OCI-LY1 (cell line): ENCODE measurements around the gene MTARC1.

Experiments used
- H2AFZ ChIP-seq: fragments of 200-600 bp; sonication (generic), shearing (Covaris generic); 2 replicates; pipeline ENCODE4 v1.6.0; 2014; ENCODE audit warnings: antibody characterized with exemption, mild to moderate bottlenecking, low read length
- H3F3A ChIP-seq: fragments of 200-600 bp; sonication (generic), shearing (Covaris generic); 2 replicates; pipeline ENCODE4 v1.6.0; 2014; ENCODE audit warnings: mild to moderate bottlenecking, antibody characterized with exemption, low read length, moderate library complexity; ENCODE audit not compliant: insufficient read depth
- H3K27ac ChIP-seq: fragments of 200-600 bp; sonication (generic); 2 replicates; pipeline ENCODE4 v1.5.1; 2014; ENCODE audit warnings: low read length, mixed run types, mild to moderate bottlenecking, low read depth; ENCODE audit not compliant: poor library complexity, severe bottlenecking
- H3K27me3 ChIP-seq: fragments of 200-600 bp; sonication (generic); 2 replicates; pipeline ENCODE4 v1.6.0; 2014; ENCODE audit warnings: antibody characterized with exemption, mild to moderate bottlenecking, low read length, moderate library complexity; ENCODE audit not compliant: insufficient read depth
- H3K36me3 ChIP-seq: fragments of 200-600 bp; sonication (generic); 2 replicates; pipeline ENCODE4 v1.6.1; 2014; ENCODE audit warnings: mild to moderate bottlenecking, antibody characterized with exemption, low read length, moderate library complexity, mixed read lengths; ENCODE audit not compliant: insufficient read depth
- H3K4me1 ChIP-seq: fragments of 200-600 bp; sonication (generic); 2 replicates; pipeline ENCODE4 v1.5.1; 2014; ENCODE audit warnings: mild to moderate bottlenecking, low read length, moderate library complexity; ENCODE audit not compliant: insufficient read depth, severe bottlenecking
- H3K4me2 ChIP-seq: fragments of 200-600 bp; sonication (generic), shearing (Covaris generic); 2 replicates; pipeline ENCODE4 v1.6.1; 2014; ENCODE audit warnings: low read length
- H3K4me3 ChIP-seq: fragments of 200-600 bp; sonication (generic); 2 replicates; pipeline ENCODE4 v1.5.1; 2014; ENCODE audit warnings: low read length, low read depth, mild to moderate bottlenecking, mixed read lengths; ENCODE audit not compliant: poor library complexity, severe bottlenecking
- H3K79me2 ChIP-seq: fragments of 200-600 bp; shearing (Covaris generic); 2 replicates; pipeline ENCODE4 v1.6.1; 2016; ENCODE audit warnings: mixed run types, low read length, mixed read lengths; ENCODE audit not compliant: insufficient read depth
- H3K9ac ChIP-seq: fragments of 200-600 bp; sonication (generic), shearing (Covaris generic); 2 replicates; pipeline ENCODE4 v1.6.1; 2014; ENCODE audit warnings: mild to moderate bottlenecking, low read length, mixed read lengths
- H3K9me2 ChIP-seq: fragments of 200-600 bp; sonication (generic), shearing (Covaris generic); 2 replicates; pipeline ENCODE4 v1.6.1; 2014; ENCODE audit warnings: low read depth, mild to moderate bottlenecking, low read length, mixed read lengths
- H3K9me3 ChIP-seq: fragments of 200-600 bp; shearing (Covaris generic); 2 replicates; pipeline ENCODE4 v1.6.1; 2014; ENCODE audit warnings: low read length, mixed read lengths
- H4K20me1 ChIP-seq: fragments of 200-600 bp; sonication (generic), shearing (Covaris generic); 2 replicates; pipeline ENCODE4 v1.6.0; 2016; ENCODE audit warnings: mild to moderate bottlenecking, low read length; ENCODE audit not compliant: insufficient read depth
- CTCF ChIP-seq: fragments of 200-600 bp; sonication (generic), shearing (Covaris generic); IDR thresholded peaks from 2 replicates; pipeline ENCODE4 v1.5.1; 2017; ENCODE audit warnings: mild to moderate bottlenecking, antibody characterized with exemption, low read length, moderate library complexity, mixed read lengths
- EZH2 ChIP-seq: fragments of 200-600 bp; sonication (generic), shearing (Covaris generic); IDR thresholded peaks from 2 replicates; pipeline ENCODE4 v1.8.0; 2017; ENCODE audit warnings: borderline replicate concordance, mixed run types, mild to moderate bottlenecking, antibody characterized with exemption, low read length, moderate library complexity, mixed read lengths

Gene MTARC1

GRCh38 chr1:220748089-220748934, 38.4 kb upstream of the MTARC1 start, which contains the start of gene MTARC2:
MTARC2 (plus strand) TSS chr1:220748322; CDS start chr1:220748532, 210 bp downstream.
- no peaks in the 10 kb centered on the region for H3K9me3 ChIP-seq
- no peaks in the 10 kb centered on the region for H3K9me2 ChIP-seq
- H3K27ac ChIP-seq: no peak within 1 kb of the TSS
- no peak within 1 kb of the TSS for H2AFZ ChIP-seq
- TF ChIP-seq CTCF (no peak), EZH2 (no peak)
- H3K27me3 ChIP-seq: no peaks in the 10 kb centered on the region
- no peak within 1 kb of the TSS for H3K4me2 ChIP-seq
- no peaks in the 10 kb centered on the region for H3K36me3 ChIP-seq
- no peak within 1 kb of the TSS for H3K4me3 ChIP-seq
- H4K20me1 ChIP-seq: no peaks in the 10 kb centered on the region
- H3K4me1 ChIP-seq: no peaks in the 10 kb centered on the region
- no peaks in the 10 kb centered on the region for H3F3A ChIP-seq
- no peak within 1 kb of the TSS for H3K9ac ChIP-seq
- H3K79me2 ChIP-seq: no peaks in the 10 kb centered on the region

GRCh38 chr1:220748936-220749335, 37.8 kb upstream of the MTARC1 start:
- Histone ChIP-seq H2AFZ (no peak overlapping the region), H3K4me3 (no peak overlapping the region), H3K79me2 (no peaks in the 10 kb centered on the region), H3K27ac (no peak overlapping the region), H3K36me3 (no peaks in the 10 kb centered on the region), H3F3A (no peaks in the 10 kb centered on the region), H3K4me2 (no peak overlapping the region), H4K20me1 (no peaks in the 10 kb centered on the region), H3K4me1 (no peaks in the 10 kb centered on the region), H3K9me2 (no peaks in the 10 kb centered on the region), H3K27me3 (no peaks in the 10 kb centered on the region), H3K9me3 (no peaks in the 10 kb centered on the region), H3K9ac (no peak overlapping the region)
- TF ChIP-seq EZH2: no peak
- TF ChIP-seq CTCF: no peak

GRCh38 chr1:220750131-220750515, 36.6 kb upstream of the MTARC1 start:
- no peak overlapping the region for H2AFZ ChIP-seq

More at GRCh38 chr1:220750131-220750515, 36.6 kb upstream of the MTARC1 start:
- no peaks in the 10 kb centered on the region for H4K20me1 ChIP-seq
- TF ChIP-seq EZH2 (no peak), CTCF (no peak)
- no peaks in the 10 kb centered on the region for H3K9me2 ChIP-seq
- no peaks in the 10 kb centered on the region for H3F3A ChIP-seq
- no peaks in the 10 kb centered on the region for H3K9me3 ChIP-seq
- no peaks in the 10 kb centered on the region for H3K79me2 ChIP-seq
- H3K36me3 ChIP-seq: no peaks in the 10 kb centered on the region
- H3K9ac ChIP-seq: no peak overlapping the region
- H3K27ac ChIP-seq: no peak overlapping the region
- no peak overlapping the region for H3K4me2 ChIP-seq
- H3K4me3 ChIP-seq: no peak overlapping the region
- no peaks in the 10 kb centered on the region for H3K27me3 ChIP-seq
- no peaks in the 10 kb centered on the region for H3K4me1 ChIP-seq
